Renal pelvis (tissue), 4 donors: ENCODE measurements around the gene CCN5. TPM values are rescaled to one million over a fixed set of nuclear protein-coding genes. Genes with fewer than 3 reads are reported as not detected.

Source experiments
- DNase-seq: peaks from one replicate; pipeline ENCODE4 v3.0.0-alpha.2; 2013
- polyA plus RNA-seq, 3 donors: library from polyadenylated mRNA; unstranded; fragments of 120-200 nt; gene quantifications; one replicate each; pipeline ENCODE4 v1.2.1, GENCODE V29; 2013; ENCODE audit not compliant: insufficient read length in 3 of 3

CCN5 gene
- polyA plus RNA-seq, 3 donors: 0.10 to 0.22 (median 0.13) TPM

- DNase-seq: no peak
Measured at GRCh38 chr20:44715499-44716308, 535 bp downstream of the CCN5 start.

- DNase-seq: no peak
Measured at GRCh38 chr20:44716309-44717106, 1.3 kb downstream of the CCN5 start.

- DNase-seq: no peak
Measured at GRCh38 chr20:44717986-44718385, 2.8 kb downstream of the CCN5 start.

- DNase-seq: no peak
Measured at GRCh38 chr20:44719841-44720240, 4.7 kb downstream of the CCN5 start.

DNA sequence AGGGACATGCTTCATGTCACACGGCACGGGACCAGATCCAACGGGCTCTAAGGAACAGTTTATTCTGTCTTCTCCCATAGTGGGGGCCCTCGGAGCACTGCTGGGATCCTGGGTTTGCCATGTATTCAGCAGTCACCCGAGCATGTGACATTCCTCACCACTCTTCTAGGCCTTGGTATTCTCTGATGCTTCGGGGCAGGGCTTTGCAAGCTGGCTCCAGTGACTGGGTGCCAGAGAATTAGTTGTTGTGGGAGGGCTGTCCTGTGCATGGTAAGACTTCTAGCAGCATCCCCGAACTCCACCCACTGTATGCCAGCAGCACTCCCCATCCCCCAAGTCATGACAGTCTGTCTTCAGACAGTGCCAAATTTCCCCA lies 5.4 kb downstream of the CCN5 start:
- DNase-seq: no peak

DNA sequence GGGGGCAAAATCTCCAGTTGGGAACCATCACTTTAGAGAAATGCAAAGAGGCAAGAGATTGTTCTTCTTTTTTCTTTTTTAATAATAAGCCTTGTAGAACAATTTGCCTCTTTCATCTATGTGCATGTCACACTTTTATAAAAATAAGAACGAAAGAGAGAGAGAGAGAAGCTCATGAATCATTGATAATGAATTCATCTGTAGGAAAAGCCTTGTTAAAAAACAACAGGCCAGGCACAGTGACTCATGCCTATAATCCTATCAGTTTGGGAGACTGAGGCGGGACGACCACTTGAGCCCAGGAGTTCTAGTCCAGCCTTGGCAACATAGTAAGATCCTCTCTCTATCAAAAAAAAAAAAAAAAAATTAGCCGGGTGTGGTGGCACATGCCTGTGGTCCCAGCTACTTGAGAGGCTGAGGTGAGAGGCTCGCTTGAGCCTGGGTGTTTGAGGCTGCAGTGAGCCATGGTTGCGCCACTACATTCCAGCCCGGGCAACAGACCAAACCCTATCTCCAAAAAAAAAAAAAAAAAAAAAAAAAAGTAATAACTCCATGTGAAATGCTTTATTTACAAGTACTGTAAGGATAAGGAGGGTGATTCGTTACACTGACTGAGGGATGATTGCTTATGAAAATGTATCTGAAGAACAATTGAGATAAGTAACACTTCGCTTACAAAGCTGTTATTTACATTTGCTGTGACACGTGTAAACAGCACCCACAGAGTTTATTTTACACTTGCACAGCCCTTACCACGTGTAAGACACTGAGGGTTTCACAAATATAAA lies 6.0 kb downstream of the CCN5 start:
- DNase-seq: no peak

DNA sequence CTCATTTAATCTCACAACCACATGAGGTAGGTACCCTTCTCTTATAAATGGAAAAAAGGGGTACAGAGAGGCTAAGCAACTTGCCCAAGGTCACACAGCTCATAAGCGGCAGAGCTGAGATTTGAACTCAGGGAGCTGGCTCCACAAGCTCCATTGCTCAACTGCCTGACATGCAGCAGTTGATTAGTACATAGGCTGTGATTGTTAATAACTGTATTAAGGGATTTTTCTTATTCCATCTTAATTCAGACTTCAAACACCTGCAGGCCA lies 6.6 kb downstream of the CCN5 start:
- DNase-seq: no peak

DNA sequence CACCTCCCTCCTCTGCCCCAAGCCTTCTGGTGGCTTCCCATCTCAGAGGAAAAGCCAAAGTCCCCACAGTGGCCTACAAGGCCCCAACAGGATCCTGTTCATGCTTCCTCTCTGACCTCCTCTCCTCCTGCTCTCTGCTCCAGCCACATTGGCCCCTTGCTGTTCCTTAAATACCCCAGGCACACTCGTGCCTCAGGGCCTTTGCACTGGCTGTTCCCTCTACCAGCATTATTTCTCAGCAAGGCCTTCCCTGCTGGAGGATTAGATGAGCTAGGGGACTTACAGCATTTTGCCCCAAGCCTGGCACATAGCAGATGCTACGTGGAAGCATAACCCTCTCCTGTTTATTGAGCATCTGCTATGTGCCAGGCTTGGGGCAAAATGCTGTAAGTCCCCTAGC lies 7.8 kb downstream of the CCN5 start:
- no peak for DNase-seq

DNA sequence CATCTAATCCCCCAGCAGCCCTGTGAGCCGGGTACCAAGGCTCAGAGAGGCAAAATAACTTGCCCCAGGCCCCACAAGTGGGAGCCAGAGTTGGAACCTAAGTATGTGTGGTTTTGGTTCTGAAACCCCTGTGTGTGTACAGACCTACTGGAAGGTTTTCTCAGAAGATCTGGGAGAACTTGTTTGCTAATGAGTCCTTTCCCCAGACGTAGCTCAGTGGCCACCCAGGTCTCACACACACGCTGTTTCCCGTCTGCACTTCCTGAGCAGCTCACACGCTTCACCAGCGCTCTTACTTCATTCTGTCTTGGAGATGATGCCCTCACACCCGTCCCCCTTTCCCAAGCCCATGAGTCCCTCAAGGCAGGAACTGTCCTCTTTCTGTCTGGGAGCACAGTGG lies 8.2 kb downstream of the CCN5 start:
- DNase-seq: no peak

GRCh38 chr20:44723798-44724362 lies 8.7 kb downstream of the CCN5 start:
- no peak for DNase-seq

DNA sequence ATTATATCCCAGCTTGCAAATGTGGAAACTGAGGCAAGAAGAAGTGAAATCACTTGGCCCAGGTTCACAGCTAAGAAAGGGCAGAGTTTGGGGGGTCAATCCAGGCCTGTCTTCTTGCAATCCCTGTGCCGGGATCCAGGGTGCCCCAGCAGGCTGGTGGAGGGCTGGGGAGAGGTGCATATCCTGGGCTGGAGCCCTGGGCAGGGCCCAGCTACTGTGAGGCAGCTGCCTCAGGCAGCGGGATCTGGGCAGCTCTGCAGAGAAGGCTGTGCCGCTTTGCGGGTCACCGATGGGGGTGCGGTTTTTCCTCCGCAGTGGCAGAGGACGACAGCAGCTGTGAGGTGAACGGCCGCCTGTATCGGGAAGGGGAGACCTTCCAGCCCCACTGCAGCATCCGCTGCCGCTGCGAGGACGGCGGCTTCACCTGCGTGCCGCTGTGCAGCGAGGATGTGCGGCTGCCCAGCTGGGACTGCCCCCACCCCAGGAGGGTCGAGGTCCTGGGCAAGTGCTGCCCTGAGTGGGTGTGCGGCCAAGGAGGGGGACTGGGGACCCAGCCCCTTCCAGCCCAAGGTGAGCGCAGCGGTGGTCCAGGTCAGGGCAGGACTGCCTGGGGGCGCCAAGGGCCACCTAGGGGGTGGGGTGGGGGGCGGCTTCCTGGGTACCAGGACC lies 9.4 kb downstream of the CCN5 start:
- DNase-seq: no peak

- DNase-seq: no peak
Measured at GRCh38 chr20:44725837-44726236, 10.7 kb downstream of the CCN5 start.

- no peak for DNase-seq
Measured at GRCh38 chr20:44727039-44727438, 11.9 kb downstream of the CCN5 start.

GRCh38 chr20:44727651-44728050 lies 12.5 kb downstream of the CCN5 start:
- DNase-seq: no peak

DNA sequence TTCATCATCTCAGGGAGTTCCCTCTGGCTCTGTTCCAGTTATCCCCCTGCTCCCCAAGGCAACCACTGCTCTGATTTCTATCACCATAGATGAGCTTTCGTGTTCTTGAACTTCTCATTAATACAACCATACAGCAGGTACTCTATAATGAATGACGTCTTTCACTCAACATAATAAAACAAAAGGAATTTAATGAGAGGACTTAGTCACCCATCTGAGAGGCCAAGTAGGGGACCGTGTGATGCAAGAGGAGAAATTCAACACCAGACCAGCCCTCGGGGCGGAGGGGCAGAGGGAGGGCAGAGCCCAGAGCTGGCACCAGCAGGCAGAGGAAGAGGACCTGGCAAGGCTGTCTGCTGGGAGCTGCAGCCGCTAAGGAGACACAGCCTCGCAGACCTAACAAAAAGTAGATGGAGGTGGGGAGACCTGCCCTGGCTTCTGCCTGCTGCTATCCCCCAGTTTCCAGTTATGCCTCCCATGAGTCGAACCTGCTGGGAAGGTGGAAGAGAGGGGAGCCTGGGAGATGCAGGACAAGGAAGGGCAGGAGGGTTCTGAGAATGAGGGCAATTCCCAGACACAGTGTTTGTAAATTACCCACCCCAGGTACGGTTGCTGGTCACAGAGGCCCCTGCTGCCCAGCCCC lies 13.8 kb downstream of the CCN5 start:
- DNase-seq: peak; percentile 72

DNA sequence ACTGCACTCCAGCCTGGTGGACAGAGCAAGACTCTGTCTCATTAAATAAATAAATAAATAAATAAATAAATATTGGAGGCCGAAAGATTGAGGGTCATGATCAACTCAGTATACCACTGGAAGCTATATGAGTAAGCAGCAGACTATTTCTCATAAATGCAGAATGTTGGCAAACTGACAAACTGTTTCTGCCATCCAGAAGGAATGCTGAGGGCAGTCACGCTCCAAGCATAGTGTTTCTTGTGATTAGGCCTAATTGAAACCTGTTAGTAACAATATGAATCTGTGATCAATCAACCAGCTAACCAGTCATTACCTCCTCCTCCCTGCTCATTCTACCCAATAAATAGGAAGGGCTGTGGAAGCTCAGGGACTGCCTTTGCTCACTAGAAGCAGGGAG lies 15.3 kb downstream of the CCN5 start:
- DNase-seq: no peak

DNA sequence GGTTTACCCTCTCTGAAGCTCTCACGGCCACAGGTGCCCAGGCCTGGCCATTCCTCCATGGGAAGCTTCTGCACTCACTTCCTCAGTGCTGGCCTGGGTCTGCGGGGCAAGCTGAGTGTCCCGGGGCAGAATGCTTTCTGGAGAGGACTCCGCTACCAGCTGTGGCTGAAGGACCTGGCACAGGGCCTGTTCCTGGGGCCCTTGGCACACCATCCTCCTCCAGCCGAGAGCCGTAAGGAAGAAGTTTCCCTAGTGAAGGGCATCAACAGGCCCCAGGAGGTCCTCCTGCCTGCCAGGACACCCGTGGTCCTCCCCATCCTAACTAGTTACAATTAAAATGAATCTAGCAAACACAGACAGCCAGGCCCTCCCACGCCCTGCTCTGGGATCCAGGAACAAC lies 16.5 kb downstream of the CCN5 start:
- DNase-seq: no peak

GRCh38 chr20:44732327-44732726 lies 17.2 kb downstream of the CCN5 start:
- DNase-seq: no peak

DNA sequence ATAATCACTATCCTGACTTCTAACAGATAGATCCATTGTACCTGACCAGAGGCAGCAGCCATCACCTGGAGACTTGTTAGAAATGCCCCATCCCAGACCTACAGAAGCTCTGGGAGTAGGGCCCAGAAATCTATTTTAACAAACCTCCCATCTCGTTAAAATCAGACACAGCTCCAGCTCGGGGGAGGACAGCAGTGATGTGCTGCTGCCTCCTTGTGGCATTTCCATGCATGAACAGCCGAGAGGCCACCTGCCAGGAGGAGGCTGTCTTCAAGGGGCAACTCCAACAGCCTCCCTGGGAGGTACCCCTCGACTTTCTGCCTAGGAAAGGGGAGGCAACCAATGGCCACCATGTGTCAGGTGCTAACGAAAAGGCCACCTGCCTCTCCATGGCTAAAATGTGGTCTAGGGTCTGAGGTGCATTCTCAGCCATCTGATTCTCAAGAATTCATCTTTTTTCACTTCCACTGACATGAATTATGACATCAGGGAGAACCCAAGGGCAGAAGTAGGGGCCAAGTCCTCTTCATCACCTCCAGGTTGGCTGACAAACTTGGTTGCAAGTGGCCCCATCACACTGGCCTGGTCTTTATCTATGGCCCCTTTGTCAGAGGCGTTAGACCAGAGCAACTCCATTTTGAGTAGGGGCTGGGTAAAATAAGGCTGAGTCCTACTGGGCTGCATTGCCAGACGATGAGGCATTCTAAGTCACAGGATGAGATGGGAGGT lies 18.3 kb downstream of the CCN5 start:
- DNase-seq: peak; percentile 29

DNA sequence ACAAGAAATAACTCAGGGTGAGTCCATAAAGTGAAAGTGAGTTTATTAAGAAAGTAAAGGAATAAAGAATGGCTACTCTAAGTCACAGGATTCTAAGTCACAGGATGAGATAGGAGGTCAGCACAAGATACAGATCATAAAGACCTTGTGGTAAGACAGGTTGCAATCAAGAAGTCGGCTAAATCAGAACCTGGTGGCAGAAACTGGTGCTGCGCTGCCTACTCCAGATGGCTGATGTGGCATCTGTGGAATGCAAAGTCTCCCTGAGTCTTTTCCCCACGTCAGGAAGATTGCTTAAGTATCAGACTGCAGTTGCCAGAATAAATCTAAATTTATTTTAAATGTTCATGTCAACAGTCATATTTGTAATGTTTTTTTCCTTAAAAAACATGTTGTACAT lies 19.8 kb downstream of the CCN5 start:
- no peak for DNase-seq

- DNase-seq: no peak
Measured at GRCh38 chr20:44735816-44736169, 20.6 kb downstream of the CCN5 start.
